Measurements from ENCODE around the gene ZNF627.
A peak's percentile ranks its signal among the peaks of the same experiment; 100 is the strongest.
"Not testable (repeated sequence)": the region's sequence is repeated elsewhere in the genome, so short reads cannot be mapped to it uniquely, and the experiment has no call there.

Gene ZNF627

GRCh38 chr19:11597202-11598102 lies at the start of gene ZNF627:
Gene ZNF627 (plus strand): TSS chr19:11597483. CDS start chr19:11597628, 145 bp downstream.
- DNase-seq: peak; percentile 96

- DNase-seq: no peak
Observed at GRCh38 chr19:11547929-11548700, 49.2 kb upstream of the ZNF627 start.

GRCh38 chr19:11549386-11549953 lies 47.8 kb upstream of the ZNF627 start:
- DNase-seq: no peak

GRCh38 chr19:11550265-11550664 lies 47.0 kb upstream of the ZNF627 start:
- no peak for DNase-seq

GRCh38 chr19:11551603-11552235 lies 45.6 kb upstream of the ZNF627 start:
- DNase-seq: no peak

- no peak for DNase-seq
Observed at GRCh38 chr19:11552666-11553372, 44.5 kb upstream of the ZNF627 start.

DNA sequence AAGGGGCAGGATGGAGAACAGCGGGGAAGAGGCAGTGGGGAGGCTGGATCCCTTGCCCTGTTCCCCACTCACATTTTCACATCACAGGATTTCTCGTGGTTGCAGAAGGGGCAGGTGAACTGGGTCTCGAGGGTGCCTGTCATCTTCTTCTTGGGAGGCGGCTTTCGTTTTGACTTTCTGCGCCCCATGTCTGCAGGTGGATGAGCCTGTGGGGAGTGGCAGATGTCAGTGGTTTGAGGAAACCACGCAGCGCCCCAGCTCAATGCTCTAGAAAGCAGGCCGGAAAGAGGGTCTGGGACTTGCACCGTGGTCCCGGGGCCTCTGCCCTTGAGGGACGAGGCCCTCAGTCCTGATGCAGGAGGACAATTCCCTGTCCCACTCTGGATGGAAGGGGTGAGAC lies 43.1 kb upstream of the ZNF627 start:
- DNase-seq: no peak

DNA sequence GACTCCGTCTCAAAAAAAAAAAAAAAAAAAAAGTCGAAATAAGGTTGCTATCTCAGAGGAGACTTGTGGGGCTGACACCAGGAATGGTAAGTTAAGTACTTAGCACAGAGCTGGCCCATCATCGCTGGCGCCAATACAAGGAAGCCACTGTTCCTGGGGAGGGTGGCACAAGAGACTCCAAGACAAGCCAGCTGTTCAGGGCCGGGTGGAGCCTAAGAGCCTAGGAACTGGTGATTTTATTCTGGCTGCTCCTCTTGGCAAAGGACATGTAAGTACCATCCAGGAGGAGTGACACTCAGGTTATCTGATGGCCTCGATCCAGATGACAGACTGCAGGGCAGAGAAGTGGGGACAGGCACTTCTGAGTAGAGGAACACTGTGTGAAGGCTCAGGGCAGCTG lies 42.0 kb upstream of the ZNF627 start:
- no peak for DNase-seq

DNA sequence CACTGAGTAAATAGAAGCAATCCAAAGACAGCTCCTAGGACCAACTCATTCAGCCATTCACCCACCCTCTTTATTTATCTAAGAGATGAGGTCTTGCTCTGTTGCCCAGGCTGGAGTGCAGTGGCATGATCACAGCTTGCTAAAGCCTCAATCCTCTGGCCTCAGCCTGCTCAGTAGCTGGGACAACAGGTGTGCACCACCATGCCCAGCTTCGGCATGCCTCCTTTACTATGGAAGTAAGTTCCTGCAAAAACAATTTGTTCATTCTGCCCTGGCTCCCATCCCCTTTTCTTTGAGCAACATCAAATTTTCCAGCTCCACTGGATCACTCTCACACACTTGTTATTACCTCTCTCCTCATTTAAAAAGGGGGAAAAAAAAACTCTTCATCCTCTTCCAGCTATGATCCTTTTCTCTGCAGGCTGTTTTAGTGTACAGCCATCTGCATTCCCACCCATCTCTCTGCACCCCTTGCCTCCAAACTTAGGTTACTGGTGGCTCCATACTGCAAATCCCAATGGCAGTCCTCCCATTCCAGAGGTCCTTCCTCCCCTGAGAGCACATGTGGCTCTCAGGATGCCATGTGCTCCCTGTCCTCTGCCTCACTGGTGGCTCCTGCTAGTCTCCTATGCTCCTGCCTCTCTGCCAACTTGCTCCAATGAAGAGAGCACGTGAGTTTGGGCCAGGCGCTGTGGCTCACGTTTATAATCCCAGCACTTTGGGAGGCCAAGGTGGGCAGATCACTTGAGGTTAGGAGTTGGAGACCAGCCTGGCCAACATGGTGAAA lies 40.5 kb upstream of the ZNF627 start:
- DNase-seq: no peak

DNA sequence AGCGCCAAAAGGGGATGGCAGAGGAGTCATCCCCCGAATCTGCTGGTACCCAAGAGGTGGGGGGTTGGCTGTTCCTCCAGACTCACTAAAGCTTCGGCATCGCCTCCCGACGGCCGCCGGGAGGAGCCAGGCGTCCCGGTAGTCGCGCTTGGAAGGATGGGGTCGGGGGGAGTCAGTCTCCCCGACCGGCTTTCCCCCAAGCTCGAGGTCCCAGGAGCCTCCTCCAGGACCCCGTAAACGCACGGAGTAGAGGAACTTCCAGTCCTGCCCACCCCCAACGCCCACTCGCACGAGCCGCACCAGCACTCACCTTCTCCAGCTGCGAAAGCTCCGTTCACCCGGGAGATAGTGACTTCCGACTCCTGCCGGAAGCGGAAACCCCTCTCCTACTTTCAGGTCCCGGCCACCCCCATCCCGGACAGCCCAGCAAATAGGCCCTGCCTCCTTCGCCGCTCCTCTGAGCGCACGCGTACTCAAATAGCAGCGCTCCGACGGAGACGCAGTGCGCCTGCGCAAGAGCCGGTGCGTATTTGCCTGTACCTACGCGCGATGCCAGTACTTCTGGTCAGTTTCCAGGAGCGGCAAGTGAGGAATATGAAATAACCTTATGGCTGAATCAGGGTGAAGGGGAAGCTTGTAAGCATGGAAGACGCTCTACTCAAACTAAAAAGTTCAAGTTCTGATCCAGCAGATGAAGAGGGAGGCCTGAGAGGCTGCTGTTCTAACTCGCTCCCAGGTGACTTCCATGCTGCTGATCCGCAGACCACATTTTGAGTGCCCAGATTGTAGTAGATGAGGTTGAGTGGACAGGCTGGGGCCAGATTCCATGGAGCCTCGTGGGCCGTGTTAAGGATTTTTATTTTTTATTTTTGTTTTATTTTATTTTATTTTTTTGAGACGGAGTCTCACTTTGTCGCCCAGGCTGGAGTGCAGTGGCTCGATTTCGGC lies 38.1 kb upstream of the ZNF627 start, which contains the start of gene ELOF1:
Gene ELOF1, minus strand, starts transcription at position 350 of the 948 bp plus-strand sequence. CDS start 4,883 bp downstream, outside the sequence.
- DNase-seq: peak; percentile 96

DNA sequence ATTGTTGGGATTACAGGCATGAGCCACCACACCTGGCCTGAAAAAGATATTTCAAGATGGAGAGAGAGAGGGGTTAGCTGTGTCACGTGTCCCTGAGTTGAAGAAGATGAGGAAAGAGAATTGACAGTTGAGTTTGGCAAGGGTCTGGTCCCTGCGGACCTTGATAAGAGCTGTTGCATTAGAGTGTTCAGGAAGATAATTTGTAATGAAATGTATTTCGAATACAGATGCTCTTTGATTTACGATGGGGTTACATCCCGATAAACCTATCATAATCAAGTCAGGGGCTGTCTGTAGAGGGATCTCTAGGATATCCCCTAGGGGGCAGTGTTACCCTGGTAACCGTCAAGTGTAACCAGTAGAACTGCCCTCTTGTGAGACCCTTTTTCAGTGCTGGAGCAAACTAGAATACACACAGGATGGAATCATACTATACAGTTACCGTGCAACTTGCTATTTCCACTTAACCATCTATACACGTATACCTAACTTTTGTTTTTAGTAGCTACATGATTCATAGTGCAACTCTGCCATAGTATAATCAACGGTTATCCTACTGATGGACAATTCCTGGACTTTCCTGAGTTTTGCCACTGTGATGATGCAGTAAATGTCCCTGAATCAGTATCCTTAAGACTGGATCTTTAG lies 36.8 kb upstream of the ZNF627 start:
- DNase-seq: peak; percentile 47

DNA sequence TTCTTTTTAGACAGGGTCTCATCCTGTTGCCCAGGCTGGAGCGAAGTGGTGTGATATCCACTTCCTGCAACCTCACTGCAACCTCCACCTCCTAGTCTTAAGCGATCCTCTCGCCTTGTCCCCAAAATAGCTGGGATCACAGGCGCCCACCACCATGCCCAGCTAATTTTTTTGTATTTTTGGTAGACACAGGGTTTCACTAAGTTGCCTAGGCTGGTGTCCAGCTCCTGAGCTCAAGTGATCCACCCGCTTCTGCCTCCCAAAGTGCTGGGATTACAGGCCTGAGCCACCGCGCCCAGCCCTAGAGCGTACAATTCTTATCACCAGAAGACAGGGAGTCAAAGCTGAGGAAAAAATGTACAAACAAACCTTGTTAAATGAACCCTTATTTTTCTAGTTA lies 33.8 kb upstream of the ZNF627 start:
- no peak for DNase-seq

DNA sequence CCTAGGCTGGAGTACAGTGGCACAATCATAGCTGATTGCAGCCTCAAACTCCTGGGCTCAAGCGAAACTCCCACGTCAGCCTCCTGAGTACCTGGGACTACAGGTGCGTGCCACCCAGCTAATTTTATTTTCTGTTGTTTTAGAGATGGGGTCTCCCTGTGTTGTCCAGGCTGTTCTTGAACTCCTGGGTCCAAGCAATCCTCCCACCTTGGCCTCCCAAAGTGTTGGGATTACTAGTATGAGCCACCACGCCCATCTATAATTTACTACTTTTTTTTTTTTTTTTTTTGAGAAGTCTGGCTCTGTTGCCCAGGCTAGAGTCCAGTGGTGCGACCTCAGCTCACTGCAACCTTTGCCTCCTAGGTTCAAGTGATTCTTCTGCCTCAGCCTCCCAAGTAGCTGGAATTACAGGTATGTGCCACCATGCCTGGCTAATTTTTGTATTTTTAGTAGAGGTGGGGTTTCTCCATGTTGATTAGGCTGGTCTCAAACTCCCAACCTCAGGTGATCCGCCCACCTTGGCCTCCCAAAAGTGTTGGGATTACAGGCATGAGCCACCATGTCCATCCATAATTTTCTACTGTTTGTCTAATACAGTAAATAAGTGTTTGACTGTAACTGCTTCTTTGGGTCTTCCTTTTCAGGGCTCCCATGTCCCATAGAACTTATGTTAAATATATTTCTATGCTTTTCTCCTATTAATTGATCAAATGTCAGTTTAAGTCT lies 33.0 kb upstream of the ZNF627 start:
- DNase-seq: not testable (repeated sequence)

DNA sequence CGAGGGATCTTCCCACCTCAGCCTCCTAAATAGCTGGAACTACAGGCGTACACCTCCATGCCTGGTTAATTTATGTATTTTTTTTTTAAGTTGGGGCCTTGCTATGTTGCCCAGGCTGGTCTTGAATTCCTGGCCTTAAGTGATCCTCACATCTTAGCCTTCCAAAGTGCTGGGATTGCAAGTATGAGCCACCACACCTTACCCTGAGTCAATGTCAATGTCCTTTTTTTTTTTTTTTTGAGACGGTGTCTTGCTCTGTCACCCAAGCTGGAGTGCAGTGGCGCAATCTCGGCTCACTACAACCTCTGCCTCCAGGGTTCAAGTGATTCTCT lies 31.7 kb upstream of the ZNF627 start:
- DNase-seq: not testable (repeated sequence)

DNA sequence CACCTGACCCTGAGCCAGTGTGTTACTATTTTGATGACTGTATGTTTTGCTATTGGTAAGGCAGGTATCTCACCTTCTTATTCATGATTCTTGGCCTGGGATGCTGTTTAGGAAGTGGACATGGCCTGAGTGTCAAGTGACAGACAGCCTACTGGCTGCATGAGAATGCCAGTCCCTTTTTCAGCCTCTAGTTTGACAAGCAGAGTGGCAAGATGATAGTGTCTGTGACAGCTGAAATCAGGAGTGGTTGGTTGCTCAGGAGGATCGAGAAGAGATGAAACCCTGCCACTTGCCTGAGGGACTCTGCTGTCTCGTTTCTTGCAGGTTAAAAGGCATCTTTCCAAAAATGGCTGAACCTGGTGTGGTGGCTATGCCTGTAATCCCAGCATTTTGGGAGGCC lies 31.1 kb upstream of the ZNF627 start:
- DNase-seq: no peak

- DNase-seq: no peak
Observed at GRCh38 chr19:11570039-11570462, 27.2 kb upstream of the ZNF627 start.

- DNase-seq: not testable (repeated sequence)
Observed at GRCh38 chr19:11573354-11573753, 23.9 kb upstream of the ZNF627 start.

- not testable (repeated sequence) for DNase-seq
Observed at GRCh38 chr19:11573763-11574162, 23.5 kb upstream of the ZNF627 start.

DNA sequence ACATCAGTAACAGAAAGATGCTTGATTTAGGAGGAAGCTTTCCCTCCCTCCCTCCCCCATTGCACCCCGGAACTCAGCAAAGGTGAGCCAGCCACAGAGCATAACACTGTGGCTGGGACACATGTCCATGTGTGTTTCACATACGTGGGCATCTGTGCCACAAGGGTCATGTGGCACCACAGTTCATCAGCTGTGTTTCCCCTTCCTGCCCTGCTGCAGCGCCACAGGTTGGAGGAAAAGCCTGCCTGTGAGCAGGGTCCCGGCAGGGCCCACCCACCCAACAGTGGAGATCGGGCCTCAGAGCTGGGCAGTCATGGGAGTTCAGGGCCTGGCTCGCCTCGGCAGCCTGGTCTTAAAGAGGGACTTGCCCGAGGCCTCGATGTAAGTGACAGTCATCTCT lies 22.6 kb upstream of the ZNF627 start:
- DNase-seq: no peak

Data from NCI-H510A treated with DMSO at 0.1 percent for 48 hours (cell line).